Loucy (cell line): ENCODE measurements around the gene TXNDC11.

Experiments
- CTCF ChIP-seq: fragments of 200-600 bp; sonication (generic); conservative IDR thresholded peaks from 2 replicates; pipeline ENCODE4 v1.5.1; 2014; ENCODE audit warnings: mild to moderate bottlenecking, antibody characterized with exemption, low read length
- EZH2phosphoT487 ChIP-seq: fragments of 200-600 bp; IDR thresholded peaks from 2 replicates; pipeline ENCODE4 v1.6.1; 2018; ENCODE audit warnings: antibody characterized with exemption, mild to moderate bottlenecking, moderate library complexity, borderline replicate concordance

GRCh38 chr16:11682655-11683096 lies 60.0 kb downstream of the TXNDC11 start:
- no peak for TF ChIP-seq CTCF
- no peak for TF ChIP-seq EZH2phosphoT487
